ENCODE data around the gene ZNF326.
"Not testable (repeated sequence)": the region's sequence is repeated elsewhere in the genome, so short reads cannot be mapped to it uniquely, and the experiment has no call there.

Gene ZNF326

GRCh38 chr1:89975540-89976125 lies 19.3 kb upstream of the ZNF326 start:
- CTCF ChIA-PET: interaction anchor here (1.0 to 2.6 kb wide), 6 partner anchors 9 to 171 kb away, joined by 3 to 11 read pairs (median 5); no protein-coding TSS in a partner anchor
- H3K4me3 ChIP-seq (ENCODE audit: control insufficient read depth in 1 of 7, extremely low read depth in 1 of 7, insufficient read depth in 4 of 7, low read depth in 2 of 7, low read length in 6 of 7): no peak overlapping the region
- POLR2A ChIA-PET: interaction anchor here (0.8 kb wide), 1 partner anchor 176 kb away, joined by 4 read pairs; no protein-coding TSS in a partner anchor

GRCh38 chr1:89978755-89979154 lies 16.2 kb upstream of the ZNF326 start:
- Histone ChIP-seq H3K4me1 (ENCODE audit: control extremely low read depth in 1 of 4, control insufficient read depth in 4 of 4, insufficient read depth in 4 of 4, low read length in 3 of 4) (peaks cover 7 to 17% (median 13%) of the 10 kb centered on the region in 4 experiments), H3K9me3 (ENCODE audit: control extremely low read depth in 1 of 5, control insufficient read depth in 4 of 5, insufficient read depth in 2 of 5, low read depth in 1 of 5, low read length in 4 of 5) (no peaks in the 10 kb centered on the region), H3K4me3 (ENCODE audit: control insufficient read depth in 1 of 7, extremely low read depth in 1 of 7, insufficient read depth in 4 of 7, low read depth in 2 of 7, low read length in 6 of 7) (no peak overlapping the region), H3K36me3 (ENCODE audit: control insufficient read depth in 4 of 4, insufficient read depth in 4 of 4, low read length in 3 of 4) (no peaks in the 10 kb centered on the region), H3K27ac (ENCODE audit: insufficient read depth in 1 of 2, low read depth in 1 of 2, low read length in 2 of 2, poor library complexity in 1 of 2, severe bottlenecking in 2 of 2) (no peak overlapping the region), H3K27me3 (replicated peaks in 2 of 5; ENCODE audit: control insufficient read depth in 4 of 5, insufficient read depth in 5 of 5, low read length in 4 of 5) (no peaks in the 10 kb centered on the region)
- ChIA-PET CTCF (interaction anchor here (1.8 to 3.2 kb wide), 3 partner anchors 9 to 51 kb away, joined by 3 to 20 read pairs (median 6); no protein-coding TSS in a partner anchor), POLR2A (no interaction called here)
- no peak for DNase-seq
- WGBS (ENCODE audit: insufficient coverage): no CpG with 5 or more reads among the region's 1 CpG

More at GRCh38 chr1:89975540-89976125, 19.3 kb upstream of the ZNF326 start:
- Histone ChIP-seq H3K27me3 (replicated peaks in 2 of 5; ENCODE audit: control insufficient read depth in 4 of 5, insufficient read depth in 5 of 5, low read length in 4 of 5) (no peaks in the 10 kb centered on the region), H3K36me3 (ENCODE audit: control insufficient read depth in 4 of 4, insufficient read depth in 4 of 4, low read length in 3 of 4) (no peaks in the 10 kb centered on the region), H3K4me1 (ENCODE audit: control extremely low read depth in 1 of 4, control insufficient read depth in 4 of 4, insufficient read depth in 4 of 4, low read length in 3 of 4) (peaks cover 7 to 26% (median 22%) of the 10 kb centered on the region in 4 experiments), H3K9me3 (ENCODE audit: control extremely low read depth in 1 of 5, control insufficient read depth in 4 of 5, insufficient read depth in 2 of 5, low read depth in 1 of 5, low read length in 4 of 5) (no peaks in the 10 kb centered on the region), H3K27ac (ENCODE audit: insufficient read depth in 1 of 2, low read depth in 1 of 2, low read length in 2 of 2, poor library complexity in 1 of 2, severe bottlenecking in 2 of 2) (peak overlapping the region in 1 of 2 experiments; percentile 45)
- 26% methylated on average over 4 of the region's 4 CpGs for WGBS (ENCODE audit: insufficient coverage)
- peak in 1 of 3 donors; percentile 51 for DNase-seq

GRCh38 chr1:89980605-89981004 lies 14.3 kb upstream of the ZNF326 start:
- no peak for DNase-seq
- H3K9me3 ChIP-seq (ENCODE audit: control extremely low read depth in 1 of 5, control insufficient read depth in 4 of 5, insufficient read depth in 2 of 5, low read depth in 1 of 5, low read length in 4 of 5): no peaks in the 10 kb centered on the region
- CTCF ChIA-PET: interaction anchor here (0.9 to 1.1 kb wide), 3 partner anchors 18 to 199 kb away, joined by 3 read pairs; no protein-coding TSS in a partner anchor
- no peak overlapping the region for H3K27ac ChIP-seq (ENCODE audit: insufficient read depth in 1 of 2, low read depth in 1 of 2, low read length in 2 of 2, poor library complexity in 1 of 2, severe bottlenecking in 2 of 2)
- no peaks in the 10 kb centered on the region for H3K27me3 ChIP-seq (replicated peaks in 2 of 5; ENCODE audit: control insufficient read depth in 4 of 5, insufficient read depth in 5 of 5, low read length in 4 of 5)
- POLR2A ChIA-PET: no interaction called here
- 71% methylated on average over 1 of the region's 4 CpGs for WGBS (ENCODE audit: insufficient coverage)
- H3K36me3 ChIP-seq (ENCODE audit: control insufficient read depth in 4 of 4, insufficient read depth in 4 of 4, low read length in 3 of 4): no peaks in the 10 kb centered on the region
- peaks cover 0 to 3% (median 1%) of the 10 kb centered on the region in 4 experiments for H3K4me1 ChIP-seq (ENCODE audit: control extremely low read depth in 1 of 4, control insufficient read depth in 4 of 4, insufficient read depth in 4 of 4, low read length in 3 of 4)
- H3K4me3 ChIP-seq (ENCODE audit: control insufficient read depth in 1 of 7, extremely low read depth in 1 of 7, insufficient read depth in 4 of 7, low read depth in 2 of 7, low read length in 6 of 7): no peak overlapping the region

- POLR2A ChIA-PET; H3K36me3 ChIP-seq (ENCODE audit: control insufficient read depth in 4 of 4, insufficient read depth in 4 of 4, low read length in 3 of 4); H3K4me1 ChIP-seq (ENCODE audit: control extremely low read depth in 1 of 4, control insufficient read depth in 4 of 4, insufficient read depth in 4 of 4, low read length in 3 of 4); H3K27ac ChIP-seq (ENCODE audit: insufficient read depth in 1 of 2, low read depth in 1 of 2, low read length in 2 of 2, poor library complexity in 1 of 2, severe bottlenecking in 2 of 2); H3K27me3 ChIP-seq (replicated peaks in 2 of 5; ENCODE audit: control insufficient read depth in 4 of 5, insufficient read depth in 5 of 5, low read length in 4 of 5); DNase-seq; H3K4me3 ChIP-seq (ENCODE audit: control insufficient read depth in 1 of 7, extremely low read depth in 1 of 7, insufficient read depth in 4 of 7, low read depth in 2 of 7, low read length in 6 of 7); H3K9me3 ChIP-seq (ENCODE audit: control extremely low read depth in 1 of 5, control insufficient read depth in 4 of 5, insufficient read depth in 2 of 5, low read depth in 1 of 5, low read length in 4 of 5): not testable (repeated sequence)
- WGBS (ENCODE audit: insufficient coverage): no CpG with 5 or more reads among the region's 2 CpGs
- CTCF ChIA-PET: interaction anchor here (4.1 kb wide), 1 partner anchor 140 kb away, joined by 20 read pairs; no protein-coding TSS in a partner anchor
Measured at GRCh38 chr1:89982846-89983245, 12.1 kb upstream of the ZNF326 start.

GRCh38 chr1:89984564-89985116 lies 10.3 kb upstream of the ZNF326 start:
- DNase-seq; POLR2A ChIA-PET; H3K4me3 ChIP-seq (ENCODE audit: control insufficient read depth in 1 of 7, extremely low read depth in 1 of 7, insufficient read depth in 4 of 7, low read depth in 2 of 7, low read length in 6 of 7); H3K36me3 ChIP-seq (ENCODE audit: control insufficient read depth in 4 of 4, insufficient read depth in 4 of 4, low read length in 3 of 4); H3K9me3 ChIP-seq (ENCODE audit: control extremely low read depth in 1 of 5, control insufficient read depth in 4 of 5, insufficient read depth in 2 of 5, low read depth in 1 of 5, low read length in 4 of 5); H3K27me3 ChIP-seq (replicated peaks in 2 of 5; ENCODE audit: control insufficient read depth in 4 of 5, insufficient read depth in 5 of 5, low read length in 4 of 5); H3K4me1 ChIP-seq (ENCODE audit: control extremely low read depth in 1 of 4, control insufficient read depth in 4 of 4, insufficient read depth in 4 of 4, low read length in 3 of 4); H3K27ac ChIP-seq (ENCODE audit: insufficient read depth in 1 of 2, low read depth in 1 of 2, low read length in 2 of 2, poor library complexity in 1 of 2, severe bottlenecking in 2 of 2): not testable (repeated sequence)
- CTCF ChIA-PET: interaction anchor here (1.1 to 4.1 kb wide), 7 partner anchors 9 to 204 kb away, joined by 3 to 20 read pairs (median 5); no protein-coding TSS in a partner anchor
- over 99% methylated on average over 7 of the region's 33 CpGs for WGBS (ENCODE audit: insufficient coverage)

GRCh38 chr1:89986020-89986419 lies 8.9 kb upstream of the ZNF326 start:
- no peaks in the 10 kb centered on the region for H3K9me3 ChIP-seq (ENCODE audit: control extremely low read depth in 1 of 5, control insufficient read depth in 4 of 5, insufficient read depth in 2 of 5, low read depth in 1 of 5, low read length in 4 of 5)
- H3K36me3 ChIP-seq (ENCODE audit: control insufficient read depth in 4 of 4, insufficient read depth in 4 of 4, low read length in 3 of 4): no peaks in the 10 kb centered on the region
- peaks cover 0 to 4% (median 0%) of the 10 kb centered on the region in 4 experiments for H3K4me1 ChIP-seq (ENCODE audit: control extremely low read depth in 1 of 4, control insufficient read depth in 4 of 4, insufficient read depth in 4 of 4, low read length in 3 of 4)
- no peak overlapping the region for H3K27ac ChIP-seq (ENCODE audit: insufficient read depth in 1 of 2, low read depth in 1 of 2, low read length in 2 of 2, poor library complexity in 1 of 2, severe bottlenecking in 2 of 2)
- H3K27me3 ChIP-seq (replicated peaks in 2 of 5; ENCODE audit: control insufficient read depth in 4 of 5, insufficient read depth in 5 of 5, low read length in 4 of 5): no peaks in the 10 kb centered on the region
- ChIA-PET POLR2A (no interaction called here), CTCF (interaction anchor here (0.6 to 8.5 kb wide), 14 partner anchors 10 to 222 kb away, joined by 3 to 76 read pairs (median 4); no protein-coding TSS in a partner anchor)
- no peak overlapping the region for H3K4me3 ChIP-seq (ENCODE audit: control insufficient read depth in 1 of 7, extremely low read depth in 1 of 7, insufficient read depth in 4 of 7, low read depth in 2 of 7, low read length in 6 of 7)
- no peak for DNase-seq

- Histone ChIP-seq H3K27ac (ENCODE audit: insufficient read depth in 1 of 2, low read depth in 1 of 2, low read length in 2 of 2, poor library complexity in 1 of 2, severe bottlenecking in 2 of 2) (no peak overlapping the region), H3K36me3 (ENCODE audit: control insufficient read depth in 4 of 4, insufficient read depth in 4 of 4, low read length in 3 of 4) (no peaks in the 10 kb centered on the region), H3K27me3 (replicated peaks in 2 of 5; ENCODE audit: control insufficient read depth in 4 of 5, insufficient read depth in 5 of 5, low read length in 4 of 5) (no peaks in the 10 kb centered on the region), H3K4me1 (ENCODE audit: control extremely low read depth in 1 of 4, control insufficient read depth in 4 of 4, insufficient read depth in 4 of 4, low read length in 3 of 4) (peaks cover 0 to 4% (median 0%) of the 10 kb centered on the region in 4 experiments), H3K9me3 (ENCODE audit: control extremely low read depth in 1 of 5, control insufficient read depth in 4 of 5, insufficient read depth in 2 of 5, low read depth in 1 of 5, low read length in 4 of 5) (no peaks in the 10 kb centered on the region), H3K4me3 (ENCODE audit: control insufficient read depth in 1 of 7, extremely low read depth in 1 of 7, insufficient read depth in 4 of 7, low read depth in 2 of 7, low read length in 6 of 7) (no peak overlapping the region)
- peak; percentile 77 to 89 (median 84) for DNase-seq
- POLR2A ChIA-PET: no interaction called here
- WGBS (ENCODE audit: insufficient coverage): 0% methylated on average over 1 of the region's 3 CpGs
- CTCF ChIA-PET: interaction anchor here (0.7 to 8.5 kb wide), 18 partner anchors 10 to 212 kb away, joined by 3 to 76 read pairs (median 5); partner anchors contain the start of gene LRRC8D
Measured at GRCh38 chr1:89987159-89987819, 7.6 kb upstream of the ZNF326 start.
